CD4-positive, alpha-beta memory T cell (primary cell): ENCODE measurements around the gene LRRC58. TPM values are rescaled to one million over a fixed set of nuclear protein-coding genes. Genes with fewer than 3 reads are reported as not detected.

Experiments
- polyA plus RNA-seq, 2 donors: library from polyadenylated mRNA; unstranded; fragments of 300-500 nt; fragmentation: Illumina TruSeq; gene quantifications; one replicate each; pipeline ENCODE4 v1.2.3, GENCODE V29; 2021
- total RNA-seq, 2 experiments: library from RNA; stranded (reverse); gene quantifications; one replicate each; pipeline ENCODE4 v1.2.3, GENCODE V29; 2021

The LRRC58 gene
- total and polyA plus RNA-seq, 4 experiments from 2014 or later = 6.0 to 23.6 (median 15.9) TPM

Other genes starting within 250 kb of the LRRC58 start
- not detected for gene GPR156, start 64.1 kb downstream of the LRRC58 start, total RNA-seq
- gene GPR156, start 64.1 kb downstream of the LRRC58 start, polyA plus RNA-seq = not detected
- under 1 TPM in 1 of 2 experiments, not detected in 1; 0.47 TPM for gene FSTL1, start 101.6 kb upstream of the LRRC58 start, total RNA-seq
- not detected for gene FSTL1, start 101.6 kb upstream of the LRRC58 start, polyA plus RNA-seq
- 10 to 100 TPM; 82.1 to 82.8 TPM for gene NDUFB4, start 247.0 kb upstream of the LRRC58 start, total RNA-seq
- 100 to 1,000 TPM; 243 to 257 TPM for gene NDUFB4, start 247.0 kb upstream of the LRRC58 start, polyA plus RNA-seq